ENCODE results near the gene RERE. TPM values are rescaled to one million over a fixed set of nuclear protein-coding genes. Genes with fewer than 3 reads are reported as not detected.

Gene RERE
- total and polyA plus RNA-seq, 2 experiments from 2014 or later = 148 to 170 TPM

DNA sequence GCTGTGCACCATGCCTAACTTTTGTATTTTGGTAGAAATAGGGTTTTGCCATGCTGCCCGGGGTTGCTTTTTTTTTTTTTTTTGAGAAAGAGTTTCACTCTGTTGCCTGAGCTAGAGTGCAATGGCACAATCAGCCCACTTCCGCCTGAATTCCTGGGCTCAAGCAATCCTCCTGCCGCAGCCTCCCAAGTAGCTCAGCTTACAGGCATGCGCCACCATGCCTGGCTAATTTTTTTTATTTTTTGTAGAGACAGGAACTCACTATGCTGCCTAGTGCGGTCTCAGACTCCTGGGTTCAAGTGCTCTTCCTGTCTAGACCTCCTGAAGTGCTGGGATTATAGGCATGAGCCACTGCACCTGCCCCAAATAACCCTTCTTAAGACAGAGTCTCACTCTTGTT lies 346.0 kb downstream of the RERE start:
- peaks cover 75% of the 10 kb centered on the region for H3K79me2 ChIP-seq (replicated peaks; ENCODE audit: insufficient read depth)

GRCh38 chr1:8468751-8469150 lies 348.7 kb downstream of the RERE start:
- ATAC-seq (no peak), DNase-seq (ENCODE audit: low spot score) (no peak)
- H4K20me1 ChIP-seq (replicated peaks; ENCODE audit: insufficient read depth) = peaks cover 6% of the 10 kb centered on the region; the same call in 1 of the 2 replicates
- H3K4me3 ChIP-seq = no peak overlapping the region
- peaks cover 12% of the 10 kb centered on the region for H3K27me3 Mint-ChIP-seq (ENCODE audit: insufficient read depth, low read depth, poor library complexity)
- no peak overlapping the region for H3K4me3 Mint-ChIP-seq
- 0 out of 2 replicates have a peak overlapping the region, but pooled peaks have one; percentile 6 for H3K27ac ChIP-seq (ENCODE audit: low read depth)
- H3K36me3 Mint-ChIP-seq (ENCODE audit: low read depth) = peaks cover 4% of the 10 kb centered on the region; the same call in 2 of the 3 replicates
- no peaks in the 10 kb centered on the region for H3K27me3 ChIP-seq (ENCODE audit: insufficient read depth)
- no peaks in the 10 kb centered on the region for H3K9me3 Mint-ChIP-seq
- H2AFZ ChIP-seq = no peak overlapping the region
- no peaks in the 10 kb centered on the region for H3K36me3 ChIP-seq (ENCODE audit: insufficient read depth)
- H3F3A ChIP-seq (replicated peaks; ENCODE audit: low read depth) = no peaks in the 10 kb centered on the region; the same call in 1 of the 2 replicates
- H3K79me2 ChIP-seq (replicated peaks; ENCODE audit: insufficient read depth) = peaks cover 48% of the 10 kb centered on the region
- no peaks in the 10 kb centered on the region for H3K9me2 ChIP-seq (ENCODE audit: insufficient read depth)
- TF ChIP-seq CTCF (conservative IDR thresholded peaks at IDR 0.05; ENCODE audit: low read depth in 2 of 2) = no peak
- TF ChIP-seq POLR2AphosphoS5 (IDR thresholded peaks at IDR 0.05; ENCODE audit: low read depth) = no peak
- no peak for TF ChIP-seq NANOG (IDR thresholded peaks at IDR 0.05; ENCODE audit: borderline replicate concordance)
- TF ChIP-seq ZNF331 (CRISPR knock-in tag; IDR thresholded peaks at IDR 0.05; ENCODE audit: low read depth) = no peak
- H3K4me1 Mint-ChIP-seq = peaks cover 53% of the 10 kb centered on the region
- H3K27ac Mint-ChIP-seq = peak overlapping the region; percentile 66; the same call in 1 of the 2 replicates
- H3K4me1 ChIP-seq (ENCODE audit: insufficient read depth) = peaks cover 50% of the 10 kb centered on the region
- no peak overlapping the region for H3K4me2 ChIP-seq

More for the DNA sequence above, 346.0 kb downstream of the RERE start:
- H3F3A ChIP-seq (replicated peaks; ENCODE audit: low read depth) = no peaks in the 10 kb centered on the region
- no peaks in the 10 kb centered on the region for H3K9me3 Mint-ChIP-seq
- H2AFZ ChIP-seq = no peak overlapping the region
- no peaks in the 10 kb centered on the region for H3K27me3 ChIP-seq (ENCODE audit: insufficient read depth)
- no peaks in the 10 kb centered on the region for H3K36me3 ChIP-seq (ENCODE audit: insufficient read depth)
- peaks cover 2% of the 10 kb centered on the region; the same call in 1 of the 3 replicates for H3K36me3 Mint-ChIP-seq (ENCODE audit: low read depth)
- no peak overlapping the region for H3K27ac ChIP-seq (ENCODE audit: low read depth)
- no peak for TF ChIP-seq STAT1 (IDR thresholded peaks at IDR 0.05; ENCODE audit: unreplicated experiment)
- TF ChIP-seq POLR2AphosphoS5 (IDR thresholded peaks at IDR 0.05; ENCODE audit: low read depth) = no peak
- TF ChIP-seq CREB1 (CRISPR knock-in tag; IDR thresholded peaks at IDR 0.05; ENCODE audit: low read depth) = no peak
- no peak for TF ChIP-seq NANOG (IDR thresholded peaks at IDR 0.05; ENCODE audit: borderline replicate concordance)
- no peak for TF ChIP-seq CTCF (conservative IDR thresholded peaks at IDR 0.05; ENCODE audit: low read depth in 2 of 2)
- H3K9me2 ChIP-seq (ENCODE audit: insufficient read depth) = no peaks in the 10 kb centered on the region
- H3K27me3 Mint-ChIP-seq (ENCODE audit: insufficient read depth, low read depth, poor library complexity) = peaks cover 9% of the 10 kb centered on the region
- H3K4me1 Mint-ChIP-seq = peaks cover 38% of the 10 kb centered on the region
- H3K4me1 ChIP-seq (ENCODE audit: insufficient read depth) = peaks cover 36% of the 10 kb centered on the region
- H3K4me2 ChIP-seq = no peak overlapping the region
- H3K27ac Mint-ChIP-seq = no peak overlapping the region
- ATAC-seq = no peak
- no peak overlapping the region for H3K4me3 ChIP-seq
- no peak for DNase-seq (ENCODE audit: low spot score)
- H4K20me1 ChIP-seq (replicated peaks; ENCODE audit: insufficient read depth) = peaks cover 14% of the 10 kb centered on the region
- H3K4me3 Mint-ChIP-seq = no peak overlapping the region
